ENCODE results near the gene FCHSD2. TPM values are rescaled to one million over a fixed set of nuclear protein-coding genes. Genes with fewer than 3 reads are reported as not detected.

Gene FCHSD2
- total and polyA plus RNA-seq, 9 of the 15 experiments (the other 6 are each of a cell fraction or from before 2014, with no cell fraction given) = 1.8 to 14.7 (median 6.4) TPM

DNA sequence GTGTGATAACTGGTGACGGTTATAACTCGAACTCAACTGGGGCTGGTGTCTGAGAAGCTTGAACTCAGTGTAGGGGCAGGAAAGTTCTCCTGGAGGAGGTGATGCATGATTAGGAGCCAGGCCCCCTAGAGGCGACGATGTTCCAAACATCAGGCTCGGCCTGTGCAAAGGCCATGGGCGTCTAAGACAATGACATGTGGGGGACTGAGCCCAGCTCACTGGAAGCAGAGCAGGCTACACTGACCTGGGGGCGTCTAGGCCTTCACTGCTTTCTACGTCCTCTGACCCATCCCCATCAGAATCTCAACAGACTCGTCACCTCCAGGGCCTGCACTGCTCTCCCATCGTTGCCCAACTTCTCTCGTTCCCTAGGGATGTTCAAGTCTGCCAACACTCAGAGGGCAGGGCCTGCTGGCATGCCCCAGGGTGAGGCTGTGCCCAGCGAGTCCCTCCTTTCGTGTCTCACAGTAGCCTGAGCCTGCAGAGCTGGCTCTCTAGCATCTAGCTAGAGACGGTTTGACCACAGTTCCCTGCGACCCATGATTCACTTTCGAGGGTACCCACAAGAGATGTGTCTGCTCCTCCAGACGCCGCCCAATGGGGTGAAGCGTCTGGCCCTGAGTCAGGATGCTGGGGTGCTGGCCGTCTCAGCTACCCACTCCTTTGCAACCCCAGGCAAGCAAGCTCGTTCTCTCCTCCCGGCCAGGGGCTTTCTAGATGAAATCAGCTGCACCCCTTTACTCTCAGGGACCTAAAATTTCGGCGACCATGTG, 329.0 kb downstream of the FCHSD2 start (continued):
- TF ChIP-seq, protein P1, sequence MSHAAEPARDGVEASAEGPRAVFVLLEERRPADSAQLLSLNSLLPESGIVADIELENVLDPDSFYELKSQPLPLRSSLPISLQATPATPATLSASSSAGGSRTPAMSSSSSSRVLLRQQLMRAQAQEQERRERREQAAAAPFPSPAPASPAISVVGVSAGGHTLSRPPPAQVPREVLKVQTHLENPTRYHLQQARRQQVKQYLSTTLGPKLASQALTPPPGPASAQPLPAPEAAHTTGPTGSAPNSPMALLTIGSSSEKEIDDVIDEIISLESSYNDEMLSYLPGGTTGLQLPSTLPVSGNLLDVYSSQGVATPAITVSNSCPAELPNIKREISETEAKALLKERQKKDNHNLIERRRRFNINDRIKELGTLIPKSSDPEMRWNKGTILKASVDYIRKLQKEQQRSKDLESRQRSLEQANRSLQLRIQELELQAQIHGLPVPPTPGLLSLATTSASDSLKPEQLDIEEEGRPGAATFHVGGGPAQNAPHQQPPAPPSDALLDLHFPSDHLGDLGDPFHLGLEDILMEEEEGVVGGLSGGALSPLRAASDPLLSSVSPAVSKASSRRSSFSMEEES (CRISPR knock-in tag; IDR thresholded peaks at IDR 0.05) = no peak
- TF ChIP-seq SMAD3 (CRISPR knock-in tag; conservative IDR thresholded peaks at IDR 0.05) (no peak), RUNX1 (IDR thresholded peaks at IDR 0.05; ENCODE audit: low read depth) (no peak), TCF7 (IDR thresholded peaks at IDR 0.05; ENCODE audit: borderline replicate concordance) (no peak), NCOA1 (IDR thresholded peaks at IDR 0.05; ENCODE audit: low read depth) (no peak), BDP1 (IDR thresholded peaks at IDR 0.05; ENCODE audit: insufficient read depth, insufficient read length) (no peak), PHB2 (IDR thresholded peaks at IDR 0.05; ENCODE audit: low read depth) (no peak), NFXL1 (CRISPR knock-in tag; IDR thresholded peaks at IDR 0.05) (no peak), SOX6 (IDR thresholded peaks at IDR 0.05) (no peak), MTA1 (IDR thresholded peaks at IDR 0.05; ENCODE audit: borderline replicate concordance) (no peak), NFIX (CRISPR knock-in tag; IDR thresholded peaks at IDR 0.05; ENCODE audit: low read depth) (no peak), CAMTA2 (CRISPR knock-in tag; conservative IDR thresholded peaks at IDR 0.05) (no peak), WHSC1 (IDR thresholded peaks at IDR 0.05; ENCODE audit: low read length) (no peak), GABPB1 (CRISPR knock-in tag; IDR thresholded peaks at IDR 0.05) (peak; percentile 46), SAFB (IDR thresholded peaks at IDR 0.05; ENCODE audit: borderline replicate concordance, low read depth, low read length) (no peak)
- TF ChIP-seq, protein P2, sequence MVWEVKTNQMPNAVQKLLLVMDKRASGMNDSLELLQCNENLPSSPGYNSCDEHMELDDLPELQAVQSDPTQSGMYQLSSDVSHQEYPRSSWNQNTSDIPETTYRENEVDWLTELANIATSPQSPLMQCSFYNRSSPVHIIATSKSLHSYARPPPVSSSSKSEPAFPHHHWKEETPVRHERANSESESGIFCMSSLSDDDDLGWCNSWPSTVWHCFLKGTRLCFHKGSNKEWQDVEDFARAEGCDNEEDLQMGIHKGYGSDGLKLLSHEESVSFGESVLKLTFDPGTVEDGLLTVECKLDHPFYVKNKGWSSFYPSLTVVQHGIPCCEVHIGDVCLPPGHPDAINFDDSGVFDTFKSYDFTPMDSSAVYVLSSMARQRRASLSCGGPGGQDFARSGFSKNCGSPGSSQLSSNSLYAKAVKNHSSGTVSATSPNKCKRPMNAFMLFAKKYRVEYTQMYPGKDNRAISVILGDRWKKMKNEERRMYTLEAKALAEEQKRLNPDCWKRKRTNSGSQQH (CRISPR knock-in tag; IDR thresholded peaks at IDR 0.05) = no peak
- TF ChIP-seq, protein P3, sequence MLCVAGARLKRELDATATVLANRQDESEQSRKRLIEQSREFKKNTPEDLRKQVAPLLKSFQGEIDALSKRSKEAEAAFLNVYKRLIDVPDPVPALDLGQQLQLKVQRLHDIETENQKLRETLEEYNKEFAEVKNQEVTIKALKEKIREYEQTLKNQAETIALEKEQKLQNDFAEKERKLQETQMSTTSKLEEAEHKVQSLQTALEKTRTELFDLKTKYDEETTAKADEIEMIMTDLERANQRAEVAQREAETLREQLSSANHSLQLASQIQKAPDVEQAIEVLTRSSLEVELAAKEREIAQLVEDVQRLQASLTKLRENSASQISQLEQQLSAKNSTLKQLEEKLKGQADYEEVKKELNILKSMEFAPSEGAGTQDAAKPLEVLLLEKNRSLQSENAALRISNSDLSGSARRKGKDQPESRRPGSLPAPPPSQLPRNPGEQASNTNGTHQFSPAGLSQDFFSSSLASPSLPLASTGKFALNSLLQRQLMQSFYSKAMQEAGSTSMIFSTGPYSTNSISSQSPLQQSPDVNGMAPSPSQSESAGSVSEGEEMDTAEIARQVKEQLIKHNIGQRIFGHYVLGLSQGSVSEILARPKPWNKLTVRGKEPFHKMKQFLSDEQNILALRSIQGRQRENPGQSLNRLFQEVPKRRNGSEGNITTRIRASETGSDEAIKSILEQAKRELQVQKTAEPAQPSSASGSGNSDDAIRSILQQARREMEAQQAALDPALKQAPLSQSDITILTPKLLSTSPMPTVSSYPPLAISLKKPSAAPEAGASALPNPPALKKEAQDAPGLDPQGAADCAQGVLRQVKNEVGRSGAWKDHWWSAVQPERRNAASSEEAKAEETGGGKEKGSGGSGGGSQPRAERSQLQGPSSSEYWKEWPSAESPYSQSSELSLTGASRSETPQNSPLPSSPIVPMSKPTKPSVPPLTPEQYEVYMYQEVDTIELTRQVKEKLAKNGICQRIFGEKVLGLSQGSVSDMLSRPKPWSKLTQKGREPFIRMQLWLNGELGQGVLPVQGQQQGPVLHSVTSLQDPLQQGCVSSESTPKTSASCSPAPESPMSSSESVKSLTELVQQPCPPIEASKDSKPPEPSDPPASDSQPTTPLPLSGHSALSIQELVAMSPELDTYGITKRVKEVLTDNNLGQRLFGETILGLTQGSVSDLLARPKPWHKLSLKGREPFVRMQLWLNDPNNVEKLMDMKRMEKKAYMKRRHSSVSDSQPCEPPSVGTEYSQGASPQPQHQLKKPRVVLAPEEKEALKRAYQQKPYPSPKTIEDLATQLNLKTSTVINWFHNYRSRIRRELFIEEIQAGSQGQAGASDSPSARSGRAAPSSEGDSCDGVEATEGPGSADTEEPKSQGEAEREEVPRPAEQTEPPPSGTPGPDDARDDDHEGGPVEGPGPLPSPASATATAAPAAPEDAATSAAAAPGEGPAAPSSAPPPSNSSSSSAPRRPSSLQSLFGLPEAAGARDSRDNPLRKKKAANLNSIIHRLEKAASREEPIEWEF (CRISPR knock-in tag; IDR thresholded peaks at IDR 0.05) = no peak
- TF ChIP-seq, protein P4, sequence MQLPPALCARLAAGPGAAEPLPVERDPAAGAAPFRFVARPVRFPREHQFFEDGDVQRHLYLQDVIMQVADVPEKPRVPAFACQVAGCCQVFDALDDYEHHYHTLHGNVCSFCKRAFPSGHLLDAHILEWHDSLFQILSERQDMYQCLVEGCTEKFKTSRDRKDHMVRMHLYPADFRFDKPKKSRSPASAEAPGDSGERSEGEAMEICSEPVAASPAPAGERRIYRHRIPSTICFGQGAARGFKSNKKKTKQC (CRISPR knock-in tag; IDR thresholded peaks at IDR 0.05) = no peak
- TF ChIP-seq, protein P5, sequence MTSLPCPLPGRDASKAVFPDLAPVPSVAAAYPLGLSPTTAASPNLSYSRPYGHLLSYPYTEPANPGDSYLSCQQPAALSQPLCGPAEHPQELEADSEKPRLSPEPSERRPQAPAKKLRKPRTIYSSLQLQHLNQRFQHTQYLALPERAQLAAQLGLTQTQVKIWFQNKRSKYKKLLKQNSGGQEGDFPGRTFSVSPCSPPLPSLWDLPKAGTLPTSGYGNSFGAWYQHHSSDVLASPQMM (CRISPR knock-in tag; IDR thresholded peaks at IDR 0.05) = no peak
- TF ChIP-seq, protein P6, sequence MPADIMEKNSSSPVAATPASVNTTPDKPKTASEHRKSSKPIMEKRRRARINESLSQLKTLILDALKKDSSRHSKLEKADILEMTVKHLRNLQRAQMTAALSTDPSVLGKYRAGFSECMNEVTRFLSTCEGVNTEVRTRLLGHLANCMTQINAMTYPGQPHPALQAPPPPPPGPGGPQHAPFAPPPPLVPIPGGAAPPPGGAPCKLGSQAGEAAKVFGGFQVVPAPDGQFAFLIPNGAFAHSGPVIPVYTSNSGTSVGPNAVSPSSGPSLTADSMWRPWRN (IDR thresholded peaks at IDR 0.05; ENCODE audit: low read depth) = no peak

Data from K562 (cell line).